ENCODE data around the gene BRD8.

The BRD8 gene

DNA sequence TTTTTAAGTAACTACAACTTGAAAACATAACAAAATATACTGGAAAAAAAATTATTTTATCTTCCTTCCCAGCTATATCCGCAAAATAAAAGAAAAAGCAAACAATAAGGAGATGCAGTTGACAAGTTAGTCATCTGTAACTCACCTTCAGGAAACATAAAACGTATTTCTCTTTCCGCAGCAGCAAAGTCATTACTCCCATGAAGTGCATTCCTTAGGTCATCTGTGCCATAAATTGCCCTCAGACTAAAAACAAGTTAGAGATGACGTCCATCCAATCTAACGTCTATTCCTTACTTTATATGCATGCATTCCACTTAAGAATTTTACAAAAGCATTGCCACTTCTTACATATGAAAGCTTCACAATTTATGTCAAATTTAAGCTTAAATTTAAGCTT is 50.1 kb downstream of the BRD8 start:
- no peaks in the 10 kb centered on the region for H3K36me3 ChIP-seq (ENCODE audit: insufficient read depth, low read length)
- H3K4me3 ChIP-seq, result no peak overlapping the region
- TF ChIP-seq EZH2 (IDR thresholded peaks at IDR 0.05) (no peak), FOXP2 (optimal IDR thresholded peaks at IDR 0.05; ENCODE audit: control extremely low read depth, extremely low read length, insufficient read depth) (no peak), POLR2AphosphoS5 (IDR thresholded peaks at IDR 0.05; ENCODE audit: borderline replicate concordance, low read depth, low read length) (no peak)
- no peak overlapping the region for H3K9ac ChIP-seq (ENCODE audit: insufficient read length)
- no peak for DNase-seq (ENCODE audit: low read depth, low spot score)
- H3K9me3 ChIP-seq (ENCODE audit: low read depth, low read length), result no peaks in the 10 kb centered on the region
- H3K27ac ChIP-seq, result no peak overlapping the region

DNA sequence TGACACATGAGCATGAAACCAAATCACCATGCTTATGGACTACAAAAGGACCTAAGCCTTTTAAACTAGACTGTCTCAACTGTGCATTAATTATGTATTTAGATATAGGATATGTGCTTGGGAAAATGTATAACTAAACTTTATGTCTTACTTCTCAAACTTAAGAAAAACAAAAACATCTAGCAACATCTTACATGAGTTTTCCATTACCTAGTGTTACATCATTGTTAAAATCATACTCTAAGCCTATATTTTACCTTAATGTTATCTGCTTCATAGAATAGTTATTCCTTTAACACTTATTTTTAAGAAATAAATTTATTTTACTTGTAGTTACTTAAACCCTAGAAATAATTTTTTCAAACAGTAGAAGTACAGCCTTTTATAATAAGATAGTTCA is 63.2 kb downstream of the BRD8 start:
- no peaks in the 10 kb centered on the region for H3K36me3 ChIP-seq (ENCODE audit: insufficient read depth, low read length)
- no peak overlapping the region for H3K27ac ChIP-seq
- no peak overlapping the region for H3K9ac ChIP-seq (ENCODE audit: insufficient read length)
- TF ChIP-seq FOXP2 (optimal IDR thresholded peaks at IDR 0.05; ENCODE audit: control extremely low read depth, extremely low read length, insufficient read depth) (no peak), EZH2 (IDR thresholded peaks at IDR 0.05) (no peak), POLR2AphosphoS5 (IDR thresholded peaks at IDR 0.05; ENCODE audit: borderline replicate concordance, low read depth, low read length) (no peak)
- DNase-seq (ENCODE audit: low read depth, low spot score), result no peak
- H3K4me3 ChIP-seq, result no peak overlapping the region
- H3K9me3 ChIP-seq (ENCODE audit: low read depth, low read length), result no peaks in the 10 kb centered on the region

DNA sequence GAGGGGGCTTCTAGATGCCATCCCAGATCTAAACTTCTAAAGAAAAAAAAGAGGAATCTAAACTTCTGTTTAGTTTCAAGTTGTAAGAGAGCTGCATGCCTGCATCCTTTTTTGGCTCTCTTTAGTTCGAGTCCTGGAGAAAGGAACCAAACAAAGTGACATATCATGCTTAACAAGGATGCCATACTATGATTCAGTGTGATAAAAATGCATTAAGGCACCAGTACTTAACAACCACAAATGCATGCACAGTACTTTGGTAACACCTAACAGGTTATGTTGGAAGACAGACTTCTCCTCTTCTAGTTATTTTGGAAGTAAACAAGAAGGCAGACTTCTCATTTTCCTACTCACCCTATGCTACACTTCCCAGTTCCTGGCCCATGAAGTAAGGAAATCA is 66.5 kb downstream of the BRD8 start:
- Histone ChIP-seq H3K4me3 (no peak overlapping the region), H3K36me3 (ENCODE audit: insufficient read depth, low read length) (no peaks in the 10 kb centered on the region), H3K9me3 (ENCODE audit: low read depth, low read length) (no peaks in the 10 kb centered on the region), H3K27ac (no peak overlapping the region), H3K9ac (ENCODE audit: insufficient read length) (no peak overlapping the region)
- TF ChIP-seq EZH2 (IDR thresholded peaks at IDR 0.05), result no peak
- no peak for DNase-seq (ENCODE audit: low read depth, low spot score)

DNA sequence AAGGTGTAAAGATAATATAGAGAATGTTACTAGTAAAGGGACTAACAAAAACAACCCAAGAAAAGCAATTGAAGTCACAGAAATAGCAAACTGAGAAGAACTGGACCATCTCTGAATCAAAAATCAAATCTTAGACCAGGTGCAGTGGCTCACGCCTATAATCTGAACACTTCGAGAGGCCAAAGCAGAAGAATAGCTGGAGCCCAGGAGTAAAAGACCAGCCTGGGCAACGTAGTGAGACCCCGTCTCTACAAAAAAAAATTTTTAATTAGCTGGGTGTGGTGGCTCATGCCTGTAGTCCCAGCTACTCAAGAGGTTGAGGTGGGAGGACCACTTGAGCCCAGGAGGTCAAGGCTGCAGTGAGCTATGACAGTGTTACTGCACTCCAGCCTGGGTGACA is 67.2 kb downstream of the BRD8 start:
- no peaks in the 10 kb centered on the region for H3K36me3 ChIP-seq (ENCODE audit: insufficient read depth, low read length)
- DNase-seq (ENCODE audit: low read depth, low spot score), result no peak
- H3K4me3 ChIP-seq, result no peak overlapping the region
- no peaks in the 10 kb centered on the region for H3K9me3 ChIP-seq (ENCODE audit: low read depth, low read length)
- TF ChIP-seq POLR2AphosphoS5 (IDR thresholded peaks at IDR 0.05; ENCODE audit: borderline replicate concordance, low read depth, low read length), result no peak
- TF ChIP-seq FOXP2 (optimal IDR thresholded peaks at IDR 0.05; ENCODE audit: control extremely low read depth, extremely low read length, insufficient read depth), result no peak
- no peak for TF ChIP-seq EZH2 (IDR thresholded peaks at IDR 0.05)
- H3K9ac ChIP-seq (ENCODE audit: insufficient read length), result no peak overlapping the region
- H3K27ac ChIP-seq, result no peak overlapping the region

DNA sequence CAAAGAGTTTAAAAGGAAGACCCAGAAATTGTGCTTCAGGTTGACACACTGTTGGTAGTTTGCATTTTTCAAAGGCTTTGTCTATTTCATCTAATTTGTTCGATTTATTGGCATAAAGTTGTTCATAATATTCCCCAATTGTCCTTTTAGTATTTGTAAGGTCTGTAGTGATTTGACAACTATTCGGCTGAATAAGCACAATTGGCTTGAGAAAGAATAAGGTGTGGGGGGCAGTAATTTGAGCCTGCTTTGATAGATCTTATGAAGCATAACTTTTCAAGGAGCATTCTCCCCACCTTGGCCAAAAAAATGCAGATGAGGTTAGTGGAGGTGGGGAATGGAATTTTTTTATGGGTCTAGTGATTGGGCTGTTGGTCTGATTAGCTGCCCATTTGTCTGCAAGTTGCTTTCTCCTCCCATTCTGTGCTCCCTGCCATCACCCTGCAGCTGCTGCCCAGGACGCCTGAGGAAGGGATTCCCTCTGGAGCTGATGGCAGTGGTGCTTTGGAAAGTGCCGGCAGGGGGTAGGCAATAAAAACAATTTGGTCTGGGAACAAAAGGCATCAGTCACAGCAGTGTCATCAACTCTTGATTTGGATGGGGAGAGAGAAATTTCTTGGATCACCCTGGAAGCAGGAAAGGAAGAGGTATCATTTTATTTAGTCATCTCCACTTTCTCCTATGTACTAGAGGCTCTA is 68.0 kb downstream of the BRD8 start:
- no peak overlapping the region for H3K27ac ChIP-seq
- no peaks in the 10 kb centered on the region for H3K36me3 ChIP-seq (ENCODE audit: insufficient read depth, low read length)
- no peaks in the 10 kb centered on the region for H3K9me3 ChIP-seq (ENCODE audit: low read depth, low read length)
- DNase-seq (ENCODE audit: low read depth, low spot score), result no peak
- H3K4me3 ChIP-seq, result no peak overlapping the region
- H3K9ac ChIP-seq (ENCODE audit: insufficient read length), result no peak overlapping the region
- TF ChIP-seq POLR2AphosphoS5 (IDR thresholded peaks at IDR 0.05; ENCODE audit: borderline replicate concordance, low read depth, low read length), result no peak
- TF ChIP-seq FOXP2 (optimal IDR thresholded peaks at IDR 0.05; ENCODE audit: control extremely low read depth, extremely low read length, insufficient read depth), result no peak
- TF ChIP-seq EZH2 (IDR thresholded peaks at IDR 0.05), result no peak

DNA sequence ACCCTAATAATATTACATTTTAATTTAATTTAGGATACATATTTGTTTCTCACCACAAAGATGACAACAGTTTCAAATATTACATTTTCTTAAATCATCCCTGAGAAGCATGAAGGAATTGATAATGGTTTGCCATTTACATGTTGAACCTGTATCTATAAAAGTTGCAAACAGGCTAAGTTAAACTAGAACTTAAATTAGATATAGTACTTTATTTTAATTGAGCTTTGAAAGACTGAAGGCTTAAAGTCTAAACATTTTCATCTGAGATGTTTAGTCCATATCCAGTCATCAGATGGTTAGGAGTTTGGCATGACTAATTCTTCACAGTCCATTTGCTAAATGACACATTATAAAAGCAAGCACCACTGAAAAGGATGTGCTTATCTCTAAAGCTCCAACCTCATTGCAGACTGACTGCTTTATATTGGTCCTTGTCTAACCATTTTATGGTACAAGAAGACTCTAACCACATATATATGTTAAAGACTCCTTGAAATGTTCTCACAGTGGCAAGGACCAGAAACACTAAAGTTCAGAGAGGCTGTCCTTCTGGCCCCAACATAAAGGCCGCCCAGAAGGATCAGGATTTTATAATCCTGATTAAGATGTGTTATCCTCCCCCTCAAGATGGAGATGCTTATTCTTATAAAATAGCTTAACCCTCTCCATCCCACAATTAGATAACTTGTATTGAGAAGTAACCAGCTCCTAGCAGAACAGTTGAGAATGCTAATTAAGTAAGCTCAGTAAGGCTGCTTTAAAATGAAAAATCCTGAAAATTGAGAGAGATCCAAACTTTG is 68.8 kb downstream of the BRD8 start:
- Histone ChIP-seq H3K27ac (no peak overlapping the region), H3K9ac (ENCODE audit: insufficient read length) (no peak overlapping the region), H3K4me3 (no peak overlapping the region), H3K36me3 (ENCODE audit: insufficient read depth, low read length) (no peaks in the 10 kb centered on the region), H3K9me3 (ENCODE audit: low read depth, low read length) (no peaks in the 10 kb centered on the region)
- TF ChIP-seq FOXP2 (optimal IDR thresholded peaks at IDR 0.05; ENCODE audit: control extremely low read depth, extremely low read length, insufficient read depth) (no peak), EZH2 (IDR thresholded peaks at IDR 0.05) (no peak), POLR2AphosphoS5 (IDR thresholded peaks at IDR 0.05; ENCODE audit: borderline replicate concordance, low read depth, low read length) (no peak)
- no peak for DNase-seq (ENCODE audit: low read depth, low spot score)

DNA sequence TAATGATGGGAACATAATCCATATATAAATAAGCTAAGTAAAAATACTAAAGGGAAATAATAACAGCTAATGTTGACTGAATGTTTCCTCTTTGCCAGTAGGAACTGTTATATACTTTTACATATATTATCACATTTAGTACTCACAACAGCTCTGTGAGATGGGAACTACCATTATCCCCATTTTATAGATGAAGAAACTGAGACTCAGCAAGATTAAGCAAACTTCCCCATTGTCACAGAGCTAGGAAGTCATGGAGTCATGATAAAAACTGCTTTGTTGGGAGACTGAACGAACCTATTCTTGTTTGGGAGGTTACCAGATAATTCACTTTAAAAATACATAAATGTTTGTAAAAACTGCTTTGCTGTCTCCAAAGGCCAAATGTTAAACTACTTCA is 71.2 kb downstream of the BRD8 start:
- H3K36me3 ChIP-seq (ENCODE audit: insufficient read depth, low read length), result no peaks in the 10 kb centered on the region
- TF ChIP-seq FOXP2 (optimal IDR thresholded peaks at IDR 0.05; ENCODE audit: control extremely low read depth, extremely low read length, insufficient read depth), result no peak
- TF ChIP-seq POLR2AphosphoS5 (IDR thresholded peaks at IDR 0.05; ENCODE audit: borderline replicate concordance, low read depth, low read length), result no peak
- TF ChIP-seq EZH2 (IDR thresholded peaks at IDR 0.05), result no peak
- no peak for DNase-seq (ENCODE audit: low read depth, low spot score)
- no peak overlapping the region for H3K9ac ChIP-seq (ENCODE audit: insufficient read length)
- no peak overlapping the region for H3K4me3 ChIP-seq
- H3K9me3 ChIP-seq (ENCODE audit: low read depth, low read length), result no peaks in the 10 kb centered on the region
- H3K27ac ChIP-seq, result no peak overlapping the region

DNA sequence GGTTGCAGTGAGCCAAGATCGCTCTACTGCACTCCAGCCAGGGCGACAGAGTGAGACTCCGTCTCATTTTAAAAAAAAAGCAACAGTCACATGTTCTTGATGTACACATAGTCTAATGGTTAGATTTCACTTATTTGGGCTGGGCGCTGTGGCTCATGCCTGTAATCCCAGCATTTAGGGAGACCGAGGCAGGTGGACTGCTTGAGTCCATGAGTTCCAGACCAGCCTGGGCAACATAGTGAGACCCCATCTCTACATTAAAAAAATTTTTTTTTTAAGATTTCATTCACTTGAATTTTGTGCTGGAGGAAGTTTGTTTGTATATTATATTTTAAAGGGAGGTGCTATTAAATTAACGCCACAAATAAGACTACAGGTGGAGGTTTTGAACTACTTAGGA is 72.7 kb downstream of the BRD8 start:
- no peak overlapping the region for H3K27ac ChIP-seq
- H3K36me3 ChIP-seq (ENCODE audit: insufficient read depth, low read length), result no peaks in the 10 kb centered on the region
- TF ChIP-seq FOXP2 (optimal IDR thresholded peaks at IDR 0.05; ENCODE audit: control extremely low read depth, extremely low read length, insufficient read depth), result no peak
- H3K4me3 ChIP-seq, result no peak overlapping the region
- H3K9me3 ChIP-seq (ENCODE audit: low read depth, low read length), result no peaks in the 10 kb centered on the region
- no peak overlapping the region for H3K9ac ChIP-seq (ENCODE audit: insufficient read length)
- DNase-seq (ENCODE audit: low read depth, low spot score), result no peak

DNA sequence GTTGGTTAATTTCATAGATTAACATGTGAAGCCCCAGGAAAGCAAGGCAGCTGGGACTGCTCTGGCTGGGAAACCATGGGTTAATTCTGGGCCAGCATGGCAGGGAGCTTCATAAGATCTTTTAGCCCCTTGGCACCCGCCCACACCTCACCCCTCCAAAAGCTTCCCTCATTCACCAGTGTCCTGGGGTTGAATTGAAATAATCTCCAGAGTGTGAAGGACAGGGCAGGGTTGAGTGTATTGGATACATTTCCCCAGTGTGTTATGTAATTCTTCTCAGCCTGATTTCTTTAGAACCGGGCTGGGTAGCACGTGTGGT is 75.2 kb downstream of the BRD8 start:
- Histone ChIP-seq H3K9ac (ENCODE audit: insufficient read length) (no peak overlapping the region), H3K27ac (no peak overlapping the region)

More for the DNA sequence above, 75.2 kb downstream of the BRD8 start:
- Histone ChIP-seq H3K36me3 (ENCODE audit: insufficient read depth, low read length) (no peaks in the 10 kb centered on the region), H3K9me3 (ENCODE audit: low read depth, low read length) (no peaks in the 10 kb centered on the region), H3K4me3 (no peak overlapping the region)
- no peak for TF ChIP-seq EZH2 (IDR thresholded peaks at IDR 0.05)
- no peak for TF ChIP-seq POLR2AphosphoS5 (IDR thresholded peaks at IDR 0.05; ENCODE audit: borderline replicate concordance, low read depth, low read length)
- no peak for TF ChIP-seq FOXP2 (optimal IDR thresholded peaks at IDR 0.05; ENCODE audit: control extremely low read depth, extremely low read length, insufficient read depth)
- DNase-seq (ENCODE audit: low read depth, low spot score), result no peak
